Esophagus muscularis mucosa (tissue), 4 donors: ENCODE results near the gene NSMF.

Experiments used
- CTCF ChIP-seq, 3 experiments: fragments of 200-600 bp in 2 of 3; fragments of 450-650 bp in 1 of 3; sonication (generic) in 2 of 3; IDR thresholded peaks; one replicate each; pipeline ENCODE4 v1.5.1; 2017 to 2019; ENCODE audit warnings: antibody characterized with exemption in 3 of 3, mild to moderate bottlenecking in 2 of 3, moderate library complexity in 1 of 3
- EP300 ChIP-seq: sonication (generic); formaldehyde crosslinking; IDR thresholded peaks from one replicate; pipeline ENCODE4 v1.6.1; 2017; ENCODE audit warnings: antibody characterized with exemption
- POLR2A ChIP-seq: fragments of 450-650 bp; IDR thresholded peaks from one replicate; pipeline ENCODE4 v1.6.1; 2017; ENCODE audit warnings: antibody characterized with exemption, moderate library complexity, mild to moderate bottlenecking, low read depth
- POLR2AphosphoS5 ChIP-seq, 2 donors: sonication (generic); formaldehyde crosslinking; IDR thresholded peaks; one replicate each; pipeline ENCODE4 v1.6.1; 2017; ENCODE audit warnings: antibody characterized with exemption in 2 of 2

- no peak for TF ChIP-seq POLR2A
- TF ChIP-seq CTCF (IDR thresholded peaks at IDR 0.05): no peak
- no peak for TF ChIP-seq POLR2AphosphoS5 (IDR thresholded peaks at IDR 0.05)
- TF ChIP-seq EP300: no peak
Observed at GRCh38 chr9:137497921-137498719, 39.0 kb upstream of the NSMF start.
